GM12874 (cell line): Measurements from ENCODE around the gene SIRT4.
A peak's percentile ranks its signal among the peaks of the same experiment; 100 is the strongest.

Experiments used
- TF ChIP-seq, protein P1 (sequence below): IDR thresholded peaks from 2 replicates; pipeline ENCODE4 v1.5.1; 2011; ENCODE audit warnings: low read depth, mild to moderate bottlenecking, control low read depth, low read length, moderate library complexity; ENCODE audit not compliant: insufficient read depth

The SIRT4 gene

DNA sequence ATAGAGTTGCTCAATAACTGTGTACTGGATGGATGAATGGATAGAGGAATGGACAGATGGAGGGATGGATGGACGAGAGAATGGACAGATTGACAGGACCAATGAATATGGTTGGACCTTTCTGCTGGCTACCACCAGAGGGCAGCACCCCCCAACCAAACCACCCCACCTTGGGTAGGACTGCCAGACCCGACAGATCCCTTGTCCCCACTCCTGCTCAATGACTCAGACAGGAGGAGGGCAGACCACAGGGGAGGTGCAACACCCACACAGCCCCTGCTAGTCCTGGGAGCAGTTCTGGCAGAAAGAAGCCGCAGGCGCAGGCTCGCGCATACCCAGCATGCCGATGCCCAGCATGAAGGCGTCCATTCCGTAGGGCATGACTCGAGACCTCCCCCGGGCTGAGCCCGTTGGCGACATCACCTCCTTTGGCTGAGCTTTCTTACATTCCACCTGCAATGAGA, 54.5 kb downstream of the SIRT4 start:
- TF ChIP-seq, protein P1, sequence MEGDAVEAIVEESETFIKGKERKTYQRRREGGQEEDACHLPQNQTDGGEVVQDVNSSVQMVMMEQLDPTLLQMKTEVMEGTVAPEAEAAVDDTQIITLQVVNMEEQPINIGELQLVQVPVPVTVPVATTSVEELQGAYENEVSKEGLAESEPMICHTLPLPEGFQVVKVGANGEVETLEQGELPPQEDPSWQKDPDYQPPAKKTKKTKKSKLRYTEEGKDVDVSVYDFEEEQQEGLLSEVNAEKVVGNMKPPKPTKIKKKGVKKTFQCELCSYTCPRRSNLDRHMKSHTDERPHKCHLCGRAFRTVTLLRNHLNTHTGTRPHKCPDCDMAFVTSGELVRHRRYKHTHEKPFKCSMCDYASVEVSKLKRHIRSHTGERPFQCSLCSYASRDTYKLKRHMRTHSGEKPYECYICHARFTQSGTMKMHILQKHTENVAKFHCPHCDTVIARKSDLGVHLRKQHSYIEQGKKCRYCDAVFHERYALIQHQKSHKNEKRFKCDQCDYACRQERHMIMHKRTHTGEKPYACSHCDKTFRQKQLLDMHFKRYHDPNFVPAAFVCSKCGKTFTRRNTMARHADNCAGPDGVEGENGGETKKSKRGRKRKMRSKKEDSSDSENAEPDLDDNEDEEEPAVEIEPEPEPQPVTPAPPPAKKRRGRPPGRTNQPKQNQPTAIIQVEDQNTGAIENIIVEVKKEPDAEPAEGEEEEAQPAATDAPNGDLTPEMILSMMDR: peak; percentile 90

DNA sequence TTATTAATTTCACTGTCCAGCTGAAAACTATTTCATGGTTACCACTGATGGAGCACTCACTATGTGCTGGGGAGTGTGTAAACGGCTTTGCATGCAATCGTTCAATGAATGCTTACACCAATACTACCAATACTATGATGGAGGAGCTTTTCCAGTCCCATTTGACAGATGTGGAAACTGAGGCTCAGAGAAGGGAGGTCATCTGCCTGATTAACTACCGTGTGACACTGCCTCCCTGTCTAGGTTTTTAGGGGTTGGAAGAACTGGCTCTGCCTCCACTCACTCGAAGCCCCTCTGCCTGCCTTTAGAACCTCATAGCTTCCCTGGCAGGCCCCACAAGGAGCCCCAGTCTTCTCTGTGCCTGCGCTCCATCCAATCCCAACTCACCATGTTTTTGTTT, 55.0 kb downstream of the SIRT4 start:
- TF ChIP-seq, protein P1: no peak

DNA sequence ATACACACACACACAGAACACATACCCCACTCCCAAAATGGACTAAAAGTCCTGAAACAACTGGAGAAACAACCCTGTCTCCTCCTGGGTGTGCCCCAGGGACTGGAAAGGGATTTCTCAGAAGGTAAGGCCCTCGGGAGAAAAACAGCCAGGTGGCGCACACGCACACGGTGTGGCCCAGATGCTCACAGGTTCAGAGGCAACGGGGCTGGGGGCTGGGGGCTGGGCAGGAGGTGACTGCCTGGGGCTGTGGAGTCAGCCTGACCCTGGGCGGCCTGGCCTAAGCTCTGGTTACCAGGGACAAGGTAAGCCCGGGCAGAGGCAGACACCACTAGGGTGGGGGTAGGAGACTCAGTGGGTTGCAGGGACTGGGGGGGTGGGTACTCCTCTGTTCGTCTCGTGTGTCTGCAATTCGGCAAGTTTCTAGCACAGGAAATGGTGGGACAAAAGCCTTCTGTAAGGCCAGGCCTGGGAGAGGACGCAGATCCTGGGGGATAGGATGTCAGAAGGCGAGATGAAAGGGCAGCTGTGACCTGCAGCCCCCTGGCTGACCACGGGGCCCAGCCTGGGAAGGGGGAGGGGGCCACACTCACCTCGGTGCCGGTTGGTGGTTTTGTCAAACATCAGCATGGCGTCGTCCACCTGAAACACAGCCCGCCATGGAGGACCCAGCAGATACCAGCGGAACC, 56.4 kb downstream of the SIRT4 start:
- TF ChIP-seq, protein P1: no peak

DNA sequence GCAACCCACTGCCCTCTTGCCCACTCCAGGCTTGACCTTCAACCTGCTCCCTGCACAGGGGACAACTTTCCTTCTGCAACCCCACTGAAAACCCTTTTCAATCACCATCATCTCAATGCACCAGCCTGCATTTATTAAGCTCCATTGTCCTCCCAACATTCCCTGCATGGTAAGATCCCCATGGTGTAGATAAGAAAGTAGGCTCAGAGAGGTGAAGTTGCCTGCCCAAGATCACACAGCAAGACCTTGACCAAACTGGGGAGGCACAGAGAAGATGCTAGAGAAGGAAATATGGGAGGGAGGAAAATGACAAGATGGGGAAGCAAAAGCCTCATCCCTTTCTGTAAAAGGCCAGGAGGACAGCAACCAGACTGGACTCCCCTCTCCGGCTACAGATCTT, 57.0 kb downstream of the SIRT4 start:
- TF ChIP-seq, protein P1: no peak

DNA sequence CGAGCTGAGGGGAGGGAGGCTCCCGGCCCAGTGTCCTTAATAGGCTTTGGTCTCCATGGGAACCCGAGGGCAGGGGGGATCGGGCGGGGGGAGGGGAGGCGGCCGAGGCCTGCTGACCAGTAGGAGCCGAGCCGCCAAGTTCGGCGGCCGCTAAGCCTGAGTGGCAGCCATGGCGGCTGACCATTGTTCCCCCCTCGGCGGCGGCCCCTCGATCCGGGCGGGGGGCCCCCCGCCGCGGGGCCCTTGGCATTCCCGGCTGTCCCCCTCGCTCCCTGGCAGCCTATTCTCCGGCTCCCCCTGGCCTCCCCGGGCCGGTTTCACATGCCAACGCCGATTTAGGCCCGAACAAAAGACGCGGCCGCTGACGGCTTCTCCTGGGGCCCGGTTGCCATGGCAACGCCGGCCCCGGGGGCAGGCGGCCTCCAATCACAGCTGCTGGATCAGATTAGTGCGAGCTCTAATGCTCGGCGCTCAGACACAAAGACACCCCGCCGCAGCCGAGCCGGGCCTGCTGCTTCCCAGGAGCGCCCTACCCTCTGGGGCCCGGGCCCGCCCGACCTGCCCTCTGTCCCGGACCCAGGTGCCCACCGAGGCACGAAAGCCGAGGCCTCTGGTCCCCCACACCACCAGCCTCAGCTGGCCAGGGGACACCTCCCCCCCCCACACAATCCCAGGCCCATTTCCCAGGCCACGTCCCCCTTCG, 59.5 kb downstream of the SIRT4 start:
- TF ChIP-seq, protein P1: no peak
